GM21390 (cell line): ENCODE measurements around the gene STK35.
"Not testable (repeated sequence)": the region's sequence is repeated elsewhere in the genome, so short reads cannot be mapped to it uniquely, and the experiment has no call there.

Source experiments
- ATAC-seq: cut with Tn5 transposase; IDR thresholded peaks from one replicate; pipeline ENCODE4 v1.9.1; 2021; ENCODE audit not compliant: unreplicated experiment

STK35 gene

GRCh38 chr20:2156666-2157624 lies 55.3 kb downstream of the STK35 start:
- no peak for ATAC-seq

- ATAC-seq = no peak
These were observed 60.6 kb downstream of the STK35 start for GRCh38 chr20:2162125-2162822.

GRCh38 chr20:2162823-2163166 lies 61.2 kb downstream of the STK35 start:
- no peak for ATAC-seq

GRCh38 chr20:2163312-2163711 lies 61.7 kb downstream of the STK35 start:
- no peak for ATAC-seq

GRCh38 chr20:2163757-2164156 lies 62.1 kb downstream of the STK35 start:
- no peak for ATAC-seq

- no peak for ATAC-seq
These were observed 62.8 kb downstream of the STK35 start for GRCh38 chr20:2164421-2164820.

- no peak for ATAC-seq
These were observed 63.3 kb downstream of the STK35 start for GRCh38 chr20:2164966-2165365.

- no peak for ATAC-seq
These were observed 64.2 kb downstream of the STK35 start for GRCh38 chr20:2165871-2166270.

- no peak for ATAC-seq
These were observed 65.5 kb downstream of the STK35 start for GRCh38 chr20:2167112-2167511.

- no peak for ATAC-seq
These were observed 67.3 kb downstream of the STK35 start for GRCh38 chr20:2168946-2169345.

GRCh38 chr20:2169456-2170088 lies 67.9 kb downstream of the STK35 start:
- no peak for ATAC-seq

GRCh38 chr20:2170404-2170803 lies 68.8 kb downstream of the STK35 start:
- ATAC-seq = no peak

- ATAC-seq = no peak
These were observed 69.7 kb downstream of the STK35 start for GRCh38 chr20:2171266-2171790.

- not testable (repeated sequence) for ATAC-seq
These were observed 70.2 kb downstream of the STK35 start for GRCh38 chr20:2171840-2172239.

- no peak for ATAC-seq
These were observed 70.9 kb downstream of the STK35 start for GRCh38 chr20:2172305-2173175.

- ATAC-seq = no peak
These were observed 71.6 kb downstream of the STK35 start for GRCh38 chr20:2173186-2173585.

- ATAC-seq = no peak
These were observed 72.4 kb downstream of the STK35 start for GRCh38 chr20:2174067-2174466.

- no peak for ATAC-seq
These were observed 75.3 kb downstream of the STK35 start for GRCh38 chr20:2176946-2177345.

GRCh38 chr20:2178318-2179232 lies 76.9 kb downstream of the STK35 start:
- no peak for ATAC-seq

- ATAC-seq = no peak
These were observed 77.6 kb downstream of the STK35 start for GRCh38 chr20:2179233-2179580.
